T-cell (primary cell): ENCODE measurements around the gene ESRRB. TPM values are rescaled to one million over a fixed set of nuclear protein-coding genes. Genes with fewer than 3 reads are reported as not detected.

Source experiments
- ATAC-seq, 4 experiments: fragments of 200-7000 bp in 3 of 4; fragments of 150-1000 bp in 1 of 4; cut with Tn5 transposase; replicated peaks in 1 of 4; 1 replicate in 3 of 4; 2 replicates in 1 of 4; pipeline ENCODE4 v1.10.0; 2021; ENCODE audit warnings: moderate library complexity in 3 of 4, mild to moderate bottlenecking in 2 of 4, moderate number of reproducible peaks in 1 of 4
- CTCF ChIA-PET, 2 donors: fragments of 300-600 bp; sonication (Branson Sonifier 250); formaldehyde crosslinking; loops; one replicate each; lab custom pipeline; 2022; ENCODE audit warnings: antibody characterized with exemption in 2 of 2; lab: Charles Lee
- POLR2A ChIA-PET, 2 donors: fragments of 300-600 bp; sonication (Branson Sonifier 250); formaldehyde crosslinking; loops; one replicate each; lab custom pipeline; 2022; ENCODE audit warnings: antibody characterized with exemption in 2 of 2; lab: Charles Lee
- DNase-seq, 35 experiments: peaks; one replicate each; pipeline versions ENCODE4 v3.0.0 to v3.0.0-alpha.2; 2013 to 2023
- H3K27ac ChIP-seq: one replicate; pipeline ENCODE4 v1.5.1; 2013; ENCODE audit warnings: low read length
- H3K27me3 ChIP-seq, 2 experiments: replicated peaks in 1 of 2; 1 replicate in 1 of 2; 2 replicates in 1 of 2; pipeline versions ENCODE4 v1.6.1 to v1.7.0; 2013; ENCODE audit warnings: low read length in 1 of 2, mixed read lengths in 1 of 2; ENCODE audit not compliant: control insufficient read depth in 2 of 2, insufficient read depth in 2 of 2; ENCODE audit errors: extremely low read depth in 1 of 2
- H3K36me3 ChIP-seq, 2 donors: 1 replicate in 1 of 2; 2 replicates in 1 of 2; pipeline versions ENCODE4 v1.6.1 to v1.7.0; 2013; ENCODE audit warnings: low read length in 1 of 2; ENCODE audit not compliant: control insufficient read depth in 2 of 2, insufficient read depth in 1 of 2; ENCODE audit errors: extremely low read depth in 1 of 2
- H3K4me1 ChIP-seq, 2 experiments: 1 replicate in 1 of 2; 2 replicates in 1 of 2; pipeline versions ENCODE4 v1.6.1 to v1.7.0; 2013; ENCODE audit warnings: low read length in 2 of 2, mixed read lengths in 1 of 2; ENCODE audit not compliant: insufficient read depth in 2 of 2, control insufficient read depth in 1 of 2; ENCODE audit errors: extremely low read depth in 1 of 2
- H3K4me3 ChIP-seq, 2 donors: 1 replicate in 1 of 2; 2 replicates in 1 of 2; pipeline versions ENCODE4 v1.5.1 to v1.7.0; 2013; ENCODE audit warnings: mild to moderate bottlenecking in 2 of 2, low read length in 1 of 2, moderate library complexity in 1 of 2; ENCODE audit not compliant: control insufficient read depth in 1 of 2; ENCODE audit errors: extremely low read depth in 1 of 2
- H3K9me3 ChIP-seq: 2 replicates; pipeline ENCODE4 v1.7.0; 2013
- H3K27ac Mint-ChIP-seq, 2 donors: one replicate each; pipeline ENCODE4 v1.8.0; 2020 to 2021; ENCODE audit warnings: mild to moderate bottlenecking in 2 of 2, mixed read lengths in 2 of 2
- H3K27me3 Mint-ChIP-seq, 2 donors: one replicate each; pipeline ENCODE4 v1.8.0; 2021 to 2022; ENCODE audit warnings: mixed read lengths in 2 of 2
- H3K36me3 Mint-ChIP-seq: one replicate; pipeline ENCODE4 v1.8.0; 2021; ENCODE audit warnings: mixed read lengths
- H3K4me1 Mint-ChIP-seq, 3 donors: one replicate each; pipeline ENCODE4 v1.8.0; 2020 to 2022; ENCODE audit warnings: mixed read lengths in 3 of 3, mild to moderate bottlenecking in 1 of 3
- H3K4me3 Mint-ChIP-seq, 3 donors: one replicate each; pipeline ENCODE4 v1.8.0; 2020 to 2022; ENCODE audit warnings: mild to moderate bottlenecking in 3 of 3, mixed read lengths in 3 of 3, moderate library complexity in 3 of 3
- H3K9me3 Mint-ChIP-seq, 3 donors: one replicate each; pipeline ENCODE4 v1.8.0; 2020 to 2022; ENCODE audit warnings: mixed read lengths in 3 of 3
- WGBS: methylation state at CpG from one replicate; pipeline ENCODE4 v1.1.5; 2013; ENCODE audit warnings: missing lambda C conversion rate; ENCODE audit not compliant: insufficient coverage; 5-methylcytosine and 5-hydroxymethylcytosine counted together
- total RNA-seq, 35 experiments: library from RNA in 6 of 35; stranded (reverse) in 6 of 35; fragments of 120-200 nt in 1 of 35; gene quantifications; one replicate each; pipeline versions ENCODE4 v1.2.1 to v1.2.4 and lab custom pipeline; 2013 to 2026

The ESRRB gene
- total RNA-seq, 5 donors from 2014 or later (not counting 1 experiment from before 2014, with no cell fraction given), result 0.19 to 0.82 (median 0.29) TPM; not detected in 1

DNA sequence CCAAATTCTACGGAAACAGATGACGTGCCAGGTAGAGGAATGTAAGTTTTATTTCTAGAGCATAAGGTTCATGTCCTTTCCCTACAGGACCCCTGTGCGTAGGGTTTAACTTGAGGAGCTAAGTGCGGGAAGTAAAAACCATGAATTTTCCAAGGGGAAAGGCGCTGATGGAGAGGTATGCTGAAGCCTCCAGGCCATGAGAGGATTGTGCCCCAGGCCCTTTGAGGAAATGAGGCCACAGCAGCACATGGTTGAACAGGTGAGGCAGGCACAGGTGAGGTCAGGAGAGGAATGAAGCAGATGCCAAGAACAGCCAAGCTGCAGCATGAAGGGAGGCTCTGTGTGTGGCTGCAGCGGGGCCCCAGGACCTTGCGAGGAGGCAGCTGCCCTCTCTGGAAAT lies 14.7 kb downstream of the ESRRB start:
- peaks cover 0 to 4% (median 0%) of the 10 kb centered on the region in 3 donors for H3K4me1 Mint-ChIP-seq
- no peak overlapping the region for H3K4me3 Mint-ChIP-seq
- H3K36me3 ChIP-seq, result no peaks in the 10 kb centered on the region
- no peak for DNase-seq
- no peaks in the 10 kb centered on the region for H3K9me3 ChIP-seq
- no peak overlapping the region for H3K27ac ChIP-seq
- peaks cover 0 to 4% of the 10 kb centered on the region in 2 experiments for H3K4me1 ChIP-seq
- no peaks in the 10 kb centered on the region for H3K9me3 Mint-ChIP-seq
- CTCF ChIA-PET, result no interaction called here
- H3K4me3 ChIP-seq, result no peak overlapping the region
- no peak for ATAC-seq
- POLR2A ChIA-PET, result no interaction called here
- peaks cover 0 to 23% of the 10 kb centered on the region in 2 experiments for H3K27me3 ChIP-seq
- 93% methylated on average over 5 of the region's 7 CpGs for WGBS
- peaks cover 28 to 29% of the 10 kb centered on the region in 2 donors for H3K27me3 Mint-ChIP-seq
- H3K36me3 Mint-ChIP-seq, result no peaks in the 10 kb centered on the region
- H3K27ac Mint-ChIP-seq, result no peak overlapping the region

DNA sequence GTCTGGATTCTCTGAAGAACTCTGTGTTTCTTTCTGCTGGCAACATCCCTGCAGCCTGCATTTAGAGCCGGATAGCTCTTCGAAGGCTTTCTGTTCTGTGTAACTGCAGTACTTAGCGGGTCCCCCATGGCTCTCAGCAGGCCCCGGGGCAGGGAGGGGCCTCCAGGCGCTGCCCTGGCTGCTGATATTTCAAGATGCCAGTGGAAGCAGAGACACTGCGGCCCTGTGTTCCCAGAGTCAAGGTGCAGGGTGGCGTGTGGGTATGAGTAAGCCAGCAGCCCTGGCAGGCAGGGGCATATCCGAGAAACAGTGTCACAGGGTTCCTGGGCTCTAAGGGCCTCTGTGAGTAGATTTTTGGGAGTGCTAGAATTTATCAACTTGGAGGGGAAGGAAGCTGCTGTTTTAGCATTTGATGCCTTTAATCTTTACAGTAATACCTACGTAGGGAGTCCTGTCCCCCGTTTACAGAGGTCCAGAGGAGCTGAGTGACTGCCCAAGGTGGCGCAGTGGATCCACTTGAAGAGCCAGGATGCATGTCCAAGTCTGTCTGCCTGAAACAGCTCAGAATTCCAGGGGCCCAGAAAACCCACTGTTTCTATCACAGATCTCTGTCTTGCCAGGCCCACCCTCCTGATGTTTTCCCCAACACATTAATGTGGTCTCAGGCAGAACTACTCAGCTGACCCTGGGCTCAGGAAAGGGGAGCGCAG lies 16.2 kb downstream of the ESRRB start:
- CTCF ChIA-PET, result interaction anchor here in 1 of 2 donors (0.5 kb wide), 1 partner anchor 13 kb away, joined by 6 read pairs; no protein-coding TSS in a partner anchor
- Mint-ChIP-seq H3K4me1 (peaks cover 0 to 4% (median 0%) of the 10 kb centered on the region in 3 donors), H3K36me3 (no peaks in the 10 kb centered on the region), H3K9me3 (no peaks in the 10 kb centered on the region), H3K27me3 (peaks cover 22 to 25% of the 10 kb centered on the region in 2 donors), H3K4me3 (no peak overlapping the region), H3K27ac (no peak overlapping the region)
- 77% methylated on average over 12 of the region's 12 CpGs for WGBS
- POLR2A ChIA-PET, result no interaction called here
- H3K4me3 ChIP-seq, result no peak overlapping the region
- H3K27me3 ChIP-seq, result peaks cover 0 to 22% of the 10 kb centered on the region in 2 experiments
- no peaks in the 10 kb centered on the region for H3K36me3 ChIP-seq
- ATAC-seq (no peak), DNase-seq (no peak)
- no peaks in the 10 kb centered on the region for H3K9me3 ChIP-seq
- peaks cover 0 to 1% of the 10 kb centered on the region in 2 experiments for H3K4me1 ChIP-seq
- H3K27ac ChIP-seq, result no peak overlapping the region

DNA sequence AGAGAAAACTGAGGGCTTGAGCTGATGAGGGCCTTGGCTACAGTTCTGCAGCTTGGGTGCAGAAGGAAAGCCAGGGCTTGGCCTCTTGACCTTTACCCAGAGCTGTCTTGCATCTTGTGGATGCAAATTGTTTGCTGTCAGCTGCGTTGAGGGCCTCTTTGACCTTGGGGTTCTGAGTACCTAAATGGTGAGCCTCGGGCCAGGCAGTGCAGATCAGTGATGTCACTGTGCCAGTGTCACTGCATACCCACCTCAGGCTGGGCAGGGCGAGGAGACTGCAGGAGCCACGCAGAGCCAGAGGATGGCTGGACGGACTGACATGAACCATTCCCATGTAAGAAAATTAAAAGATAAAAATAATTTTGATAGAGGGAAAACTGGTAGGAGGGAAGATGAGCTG lies 18.6 kb downstream of the ESRRB start:
- Histone ChIP-seq H3K36me3 (no peaks in the 10 kb centered on the region), H3K4me3 (no peak overlapping the region), H3K9me3 (no peaks in the 10 kb centered on the region), H3K4me1 (no peaks in the 10 kb centered on the region), H3K27ac (no peak overlapping the region), H3K27me3 (peaks cover 0 to 14% of the 10 kb centered on the region in 2 experiments)
- H3K4me3 Mint-ChIP-seq, result no peak overlapping the region
- ATAC-seq (no peak), DNase-seq (no peak)
- 78% methylated on average over 2 of the region's 5 CpGs for WGBS
- H3K36me3 Mint-ChIP-seq, result no peaks in the 10 kb centered on the region
- ChIA-PET POLR2A (no interaction called here), CTCF (no interaction called here)
- H3K9me3 Mint-ChIP-seq, result no peaks in the 10 kb centered on the region
- H3K27me3 Mint-ChIP-seq, result peaks cover 12 to 13% of the 10 kb centered on the region in 2 donors
- no peaks in the 10 kb centered on the region for H3K4me1 Mint-ChIP-seq
- no peak overlapping the region for H3K27ac Mint-ChIP-seq

DNA sequence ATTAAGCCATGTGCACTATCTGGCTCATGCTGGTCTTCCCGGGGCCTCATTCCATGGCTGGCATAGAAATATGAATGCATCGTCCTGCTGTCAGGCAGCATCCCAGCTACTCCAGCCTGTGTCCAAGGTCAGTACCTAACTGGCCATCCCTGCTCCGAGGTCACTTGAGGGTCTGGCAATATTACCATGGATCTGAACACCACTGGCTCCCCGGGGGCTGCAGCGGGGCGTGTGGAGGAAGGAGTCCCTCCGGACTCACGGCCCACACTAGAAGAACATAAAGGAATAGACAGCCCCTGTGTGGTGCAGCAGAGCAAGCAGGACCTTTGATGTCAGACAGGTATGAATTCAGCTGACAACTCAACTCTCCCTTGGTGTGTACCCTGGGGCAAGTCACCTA lies 19.2 kb downstream of the ESRRB start:
- Mint-ChIP-seq H3K36me3 (no peaks in the 10 kb centered on the region), H3K27me3 (peaks cover 7 to 9% of the 10 kb centered on the region in 2 donors), H3K4me3 (no peak overlapping the region), H3K4me1 (no peaks in the 10 kb centered on the region), H3K9me3 (no peaks in the 10 kb centered on the region), H3K27ac (no peak overlapping the region)
- no peak overlapping the region for H3K27ac ChIP-seq
- H3K9me3 ChIP-seq, result no peaks in the 10 kb centered on the region
- ChIA-PET CTCF (no interaction called here), POLR2A (no interaction called here)
- H3K4me1 ChIP-seq, result no peaks in the 10 kb centered on the region
- H3K36me3 ChIP-seq, result no peaks in the 10 kb centered on the region
- ATAC-seq, result no peak
- peaks cover 0 to 14% of the 10 kb centered on the region in 2 experiments for H3K27me3 ChIP-seq
- DNase-seq, result no peak
- WGBS, result 77% methylated on average over 8 of the region's 8 CpGs
- H3K4me3 ChIP-seq, result no peak overlapping the region

DNA sequence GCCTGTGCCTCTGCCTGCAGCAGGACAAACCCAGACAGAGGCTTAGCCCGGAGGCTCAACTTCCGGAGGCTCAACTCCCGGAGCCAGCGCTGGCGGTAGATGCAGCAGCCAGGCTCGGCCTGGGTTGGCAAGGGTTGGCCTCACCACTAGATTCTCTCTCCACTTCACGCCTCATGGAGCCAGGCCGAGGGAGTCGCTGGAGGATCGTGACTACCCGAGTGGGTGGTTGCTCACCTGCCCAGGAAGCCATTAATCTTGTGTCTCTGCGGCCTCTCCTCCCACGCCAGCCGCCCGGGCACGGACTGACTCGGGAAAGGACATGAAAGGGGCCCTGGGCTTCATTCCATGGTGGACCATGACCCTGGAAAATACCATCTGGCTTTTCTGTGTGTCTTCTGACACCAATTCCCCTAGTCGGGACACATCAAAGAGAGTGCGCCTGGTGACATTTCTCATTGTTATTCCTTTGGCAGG lies 20.8 kb downstream of the ESRRB start:
- no peak overlapping the region for H3K27ac ChIP-seq
- H3K4me1 ChIP-seq, result no peaks in the 10 kb centered on the region
- ChIA-PET POLR2A (no interaction called here), CTCF (no interaction called here)
- Mint-ChIP-seq H3K9me3 (no peaks in the 10 kb centered on the region), H3K4me3 (no peak overlapping the region), H3K4me1 (no peaks in the 10 kb centered on the region), H3K36me3 (no peaks in the 10 kb centered on the region), H3K27me3 (peaks cover 8 to 10% of the 10 kb centered on the region in 2 donors), H3K27ac (no peak overlapping the region)
- DNase-seq (no peak), ATAC-seq (no peak)
- H3K4me3 ChIP-seq, result no peak overlapping the region
- no peaks in the 10 kb centered on the region for H3K9me3 ChIP-seq
- 79% methylated on average over 14 of the region's 19 CpGs for WGBS
- no peaks in the 10 kb centered on the region for H3K36me3 ChIP-seq
- H3K27me3 ChIP-seq, result peaks cover 0 to 8% of the 10 kb centered on the region in 2 experiments

DNA sequence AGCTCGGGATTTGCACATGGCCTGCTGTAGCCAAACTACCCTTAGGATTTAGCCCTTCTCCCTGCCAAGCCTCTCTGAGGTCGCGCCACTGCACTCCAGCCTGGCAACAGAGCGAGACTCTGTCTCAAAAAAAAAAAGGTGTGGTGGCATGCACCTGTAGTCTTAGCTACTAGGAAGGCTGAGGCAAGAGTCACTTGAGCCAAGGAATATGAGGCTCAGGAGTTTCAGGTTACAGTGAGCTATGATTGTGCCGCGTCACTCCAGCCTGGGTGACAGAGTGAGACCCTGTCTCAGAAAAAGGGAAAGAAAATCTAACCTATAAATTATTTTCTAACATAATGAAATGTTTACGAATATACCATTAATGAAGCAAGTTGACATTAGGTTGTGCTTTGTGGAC lies 29.7 kb downstream of the ESRRB start:
- Mint-ChIP-seq H3K36me3 (no peaks in the 10 kb centered on the region), H3K27ac (no peak overlapping the region), H3K4me3 (no peak overlapping the region), H3K9me3 (no peaks in the 10 kb centered on the region), H3K27me3 (peaks cover 18 to 19% of the 10 kb centered on the region in 2 donors), H3K4me1 (no peaks in the 10 kb centered on the region)
- H3K27me3 ChIP-seq, result peaks cover 0 to 26% of the 10 kb centered on the region in 2 experiments
- CTCF ChIA-PET, result no interaction called here
- H3K4me1 ChIP-seq, result no peaks in the 10 kb centered on the region
- no peaks in the 10 kb centered on the region for H3K9me3 ChIP-seq
- no peak overlapping the region for H3K4me3 ChIP-seq
- no peak overlapping the region for H3K27ac ChIP-seq
- DNase-seq, result no peak
- 89% methylated on average over 4 of the region's 7 CpGs for WGBS
- no peaks in the 10 kb centered on the region for H3K36me3 ChIP-seq
- ATAC-seq, result no peak
- POLR2A ChIA-PET, result no interaction called here
